Brain microvascular endothelial cell (primary cell): ENCODE data around the gene ADAMTS14.

Experiments used
- DNase-seq: peaks from one replicate; pipeline ENCODE4 v3.0.0-alpha.2; 2020
- H3K27ac ChIP-seq: fragments of 250-450 bp; sonication (Bioruptor Pico); 2 replicates; pipeline ENCODE4 v1.5.1; 2020; ENCODE audit warnings: mild to moderate bottlenecking, moderate library complexity
- H3K27me3 ChIP-seq: fragments of 250-450 bp; sonication (Bioruptor Pico); replicated peaks from 2 replicates; pipeline ENCODE4 v1.5.1; 2020; ENCODE audit warnings: mild to moderate bottlenecking
- H3K36me3 ChIP-seq: fragments of 250-450 bp; sonication (Bioruptor Pico); replicated peaks from 2 replicates; pipeline ENCODE4 v1.5.1; 2020; ENCODE audit warnings: mild to moderate bottlenecking
- H3K4me3 ChIP-seq: 2 replicates; pipeline ENCODE4 v1.5.1; 2011; ENCODE audit warnings: low read depth, mild to moderate bottlenecking, control low read depth, low read length, moderate library complexity
- CTCF ChIP-seq: IDR thresholded peaks from 2 replicates; pipeline ENCODE4 v1.5.1; 2011; ENCODE audit warnings: low read depth, mild to moderate bottlenecking, moderate library complexity, low read length, control low read depth, inconsistent platforms; ENCODE audit errors: missing control alignments
- in situ Hi-C: cut with HindIII; loops from 2 replicates; pipeline ENCODE4 v1.10.0; 2017; ENCODE audit warnings: low sequenced_read_pairs, low pct_ligation_motif_present

The ADAMTS14 gene

GRCh38 chr10:70786799-70787415 is 114.6 kb downstream of the ADAMTS14 start:
- Histone ChIP-seq H3K36me3 (no peaks in the 10 kb centered on the region), H3K4me3 (no peak overlapping the region), H3K27ac (no peak overlapping the region), H3K27me3 (no peaks in the 10 kb centered on the region)
- in situ Hi-C loops: no loop called here
- DNase-seq: peak; percentile 40
- no peak for TF ChIP-seq CTCF

DNA sequence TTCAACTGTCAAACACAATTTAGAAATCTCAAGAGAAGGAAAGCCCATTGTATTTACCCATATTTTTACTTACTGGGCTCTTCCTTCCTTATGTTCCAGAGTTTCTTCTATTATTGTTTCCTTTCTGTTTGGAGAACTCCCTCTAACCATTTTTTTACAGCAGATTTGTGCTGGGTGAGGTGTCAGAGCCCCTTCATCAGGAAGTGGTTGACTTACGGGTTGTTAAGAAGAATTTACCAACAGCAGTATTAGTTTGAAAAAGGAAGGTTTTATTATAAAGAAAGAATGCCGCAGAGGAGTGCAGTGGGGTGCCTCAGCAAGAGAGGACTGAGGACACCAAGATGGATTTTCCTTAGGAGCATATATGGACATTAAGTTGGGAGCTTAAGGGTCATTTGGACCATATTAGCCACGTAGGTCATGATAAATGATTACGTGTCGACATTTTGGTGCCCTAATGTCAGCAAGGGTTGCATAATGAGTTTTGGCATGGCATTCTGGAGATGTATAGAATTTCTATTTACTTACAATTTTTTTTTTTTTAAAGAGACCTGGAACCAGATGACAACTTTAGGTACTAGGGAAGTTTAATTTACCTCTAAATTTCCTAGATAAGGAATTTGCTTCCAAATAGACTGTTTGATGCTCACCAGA is 119.2 kb downstream of the ADAMTS14 start:
- H3K27me3 ChIP-seq: no peaks in the 10 kb centered on the region
- no peak for TF ChIP-seq CTCF
- no peak overlapping the region for H3K27ac ChIP-seq
- no peaks in the 10 kb centered on the region for H3K36me3 ChIP-seq
- no peak overlapping the region for H3K4me3 ChIP-seq
- no peak for DNase-seq
- in situ Hi-C loops: no loop called here

- no peaks in the 10 kb centered on the region for H3K36me3 ChIP-seq
- H3K4me3 ChIP-seq: no peak overlapping the region
- no peak for DNase-seq
- in situ Hi-C loops: no loop called here
- H3K27ac ChIP-seq: no peak overlapping the region
- no peaks in the 10 kb centered on the region for H3K27me3 ChIP-seq
- no peak for TF ChIP-seq CTCF
These were observed 123.3 kb downstream of the ADAMTS14 start for GRCh38 chr10:70795613-70796012.

- DNase-seq: no peak
- Histone ChIP-seq H3K4me3 (no peak overlapping the region), H3K27ac (no peak overlapping the region), H3K36me3 (no peaks in the 10 kb centered on the region), H3K27me3 (no peaks in the 10 kb centered on the region)
- no peak for TF ChIP-seq CTCF
- in situ Hi-C loops: no loop called here
These were observed 125.5 kb downstream of the ADAMTS14 start for GRCh38 chr10:70797840-70798239.

DNA sequence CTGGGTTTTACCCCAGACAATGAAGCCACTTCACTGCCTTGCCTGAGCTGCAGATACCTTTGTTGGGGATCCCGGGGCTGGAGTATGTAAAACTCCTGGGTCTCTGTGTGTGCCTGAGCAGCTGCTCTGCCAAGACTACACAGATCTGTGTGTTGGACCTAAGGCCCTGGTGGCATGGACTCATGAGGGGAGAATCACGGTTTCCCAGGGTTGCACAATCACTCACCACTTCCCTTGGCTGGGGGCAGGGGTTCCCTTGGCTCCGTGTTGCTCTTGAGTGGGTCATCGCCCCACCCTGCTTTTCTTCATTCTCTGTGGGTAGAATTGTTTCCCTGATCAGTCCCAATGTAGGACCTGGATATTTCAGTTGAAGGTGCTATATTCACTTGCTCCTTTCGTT is 126.8 kb downstream of the ADAMTS14 start:
- no peak for DNase-seq
- Histone ChIP-seq H3K27me3 (no peaks in the 10 kb centered on the region), H3K27ac (no peak overlapping the region), H3K36me3 (no peaks in the 10 kb centered on the region), H3K4me3 (no peak overlapping the region)
- TF ChIP-seq CTCF: no peak
- in situ Hi-C loops: no loop called here

DNA sequence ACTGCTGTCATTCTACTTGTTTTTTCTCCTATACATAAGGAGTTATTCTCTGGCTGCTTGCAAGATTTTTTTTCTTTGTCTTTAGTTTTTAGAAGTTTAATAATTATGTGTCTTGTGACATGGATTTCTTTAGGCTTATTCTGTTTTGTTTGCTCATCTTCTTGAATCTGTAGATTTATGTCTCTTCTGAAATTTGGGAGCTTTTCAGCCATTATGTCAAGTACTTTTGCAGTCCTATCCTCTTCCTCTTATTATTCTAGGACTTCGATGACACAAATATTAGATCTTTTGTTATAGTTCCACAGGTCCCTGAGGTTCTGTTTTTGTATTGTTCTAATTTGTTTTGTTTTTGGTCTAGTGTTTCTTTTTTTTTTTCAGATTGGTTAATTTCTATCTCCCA is 129.5 kb downstream of the ADAMTS14 start:
- H3K27ac ChIP-seq: no peak overlapping the region
- no peak for TF ChIP-seq CTCF
- H3K27me3 ChIP-seq: no peaks in the 10 kb centered on the region
- DNase-seq: no peak
- H3K4me3 ChIP-seq: no peak overlapping the region
- no peaks in the 10 kb centered on the region for H3K36me3 ChIP-seq
- in situ Hi-C loops: no loop called here
